ENCODE results near the gene CHMP2A. TPM values are rescaled to one million over a fixed set of nuclear protein-coding genes. Genes with fewer than 3 reads are reported as not detected.

The CHMP2A gene
- total and polyA plus RNA-seq, 2 experiments from 2014 or later: 92.2 to 145 TPM

DNA sequence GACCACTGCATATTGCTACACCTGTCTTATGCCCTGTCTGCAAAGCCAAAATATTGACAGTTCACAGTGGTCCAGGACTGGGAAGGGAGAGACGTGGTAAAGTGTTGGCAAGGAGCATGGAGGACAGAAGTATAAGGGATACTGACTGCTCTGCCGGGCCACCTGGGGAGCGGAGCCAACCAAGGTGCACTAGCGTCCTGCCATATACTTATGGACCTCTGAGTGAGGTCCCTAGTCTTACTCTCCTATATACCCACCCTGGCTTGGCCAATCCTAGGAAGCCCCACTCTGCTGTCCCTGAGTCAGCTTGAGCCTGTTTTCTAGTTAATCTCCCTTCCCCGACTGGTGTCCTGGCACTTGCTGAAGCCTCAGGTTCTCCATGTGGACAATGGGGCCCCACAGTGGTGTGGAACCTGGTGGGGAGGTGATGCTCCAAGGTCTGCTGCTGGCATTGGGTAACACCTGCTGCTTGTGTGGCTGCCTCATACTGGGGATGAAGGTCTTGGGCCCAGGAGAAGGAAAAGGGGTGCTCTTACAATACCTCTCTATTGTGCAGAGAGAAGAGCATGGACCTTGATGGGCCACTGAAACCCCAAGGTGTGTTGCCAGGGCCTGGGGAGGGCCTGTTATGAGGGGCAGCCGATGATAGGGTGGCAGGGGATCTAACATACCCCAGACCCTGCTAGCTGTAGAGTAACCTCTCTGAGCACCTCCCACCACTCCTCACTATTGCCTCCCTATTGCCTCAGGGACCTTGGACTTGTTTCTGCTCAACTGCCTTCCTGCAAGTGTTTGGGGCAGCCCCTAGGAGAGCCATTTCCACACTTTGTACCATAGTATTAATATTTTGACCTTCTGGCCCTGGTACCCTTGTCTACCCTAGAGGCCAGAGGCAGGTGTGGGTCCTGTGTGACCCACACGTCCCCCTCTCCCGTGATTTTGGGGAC is 17.8 kb downstream of the CHMP2A start (continued):
- TF ChIP-seq NANOG (IDR thresholded peaks at IDR 0.05; ENCODE audit: borderline replicate concordance) (no peak), ZNF331 (CRISPR knock-in tag; IDR thresholded peaks at IDR 0.05; ENCODE audit: low read depth) (no peak), JUNB (IDR thresholded peaks at IDR 0.05; ENCODE audit: unreplicated experiment) (no peak)
- TF ChIP-seq, protein P1, sequence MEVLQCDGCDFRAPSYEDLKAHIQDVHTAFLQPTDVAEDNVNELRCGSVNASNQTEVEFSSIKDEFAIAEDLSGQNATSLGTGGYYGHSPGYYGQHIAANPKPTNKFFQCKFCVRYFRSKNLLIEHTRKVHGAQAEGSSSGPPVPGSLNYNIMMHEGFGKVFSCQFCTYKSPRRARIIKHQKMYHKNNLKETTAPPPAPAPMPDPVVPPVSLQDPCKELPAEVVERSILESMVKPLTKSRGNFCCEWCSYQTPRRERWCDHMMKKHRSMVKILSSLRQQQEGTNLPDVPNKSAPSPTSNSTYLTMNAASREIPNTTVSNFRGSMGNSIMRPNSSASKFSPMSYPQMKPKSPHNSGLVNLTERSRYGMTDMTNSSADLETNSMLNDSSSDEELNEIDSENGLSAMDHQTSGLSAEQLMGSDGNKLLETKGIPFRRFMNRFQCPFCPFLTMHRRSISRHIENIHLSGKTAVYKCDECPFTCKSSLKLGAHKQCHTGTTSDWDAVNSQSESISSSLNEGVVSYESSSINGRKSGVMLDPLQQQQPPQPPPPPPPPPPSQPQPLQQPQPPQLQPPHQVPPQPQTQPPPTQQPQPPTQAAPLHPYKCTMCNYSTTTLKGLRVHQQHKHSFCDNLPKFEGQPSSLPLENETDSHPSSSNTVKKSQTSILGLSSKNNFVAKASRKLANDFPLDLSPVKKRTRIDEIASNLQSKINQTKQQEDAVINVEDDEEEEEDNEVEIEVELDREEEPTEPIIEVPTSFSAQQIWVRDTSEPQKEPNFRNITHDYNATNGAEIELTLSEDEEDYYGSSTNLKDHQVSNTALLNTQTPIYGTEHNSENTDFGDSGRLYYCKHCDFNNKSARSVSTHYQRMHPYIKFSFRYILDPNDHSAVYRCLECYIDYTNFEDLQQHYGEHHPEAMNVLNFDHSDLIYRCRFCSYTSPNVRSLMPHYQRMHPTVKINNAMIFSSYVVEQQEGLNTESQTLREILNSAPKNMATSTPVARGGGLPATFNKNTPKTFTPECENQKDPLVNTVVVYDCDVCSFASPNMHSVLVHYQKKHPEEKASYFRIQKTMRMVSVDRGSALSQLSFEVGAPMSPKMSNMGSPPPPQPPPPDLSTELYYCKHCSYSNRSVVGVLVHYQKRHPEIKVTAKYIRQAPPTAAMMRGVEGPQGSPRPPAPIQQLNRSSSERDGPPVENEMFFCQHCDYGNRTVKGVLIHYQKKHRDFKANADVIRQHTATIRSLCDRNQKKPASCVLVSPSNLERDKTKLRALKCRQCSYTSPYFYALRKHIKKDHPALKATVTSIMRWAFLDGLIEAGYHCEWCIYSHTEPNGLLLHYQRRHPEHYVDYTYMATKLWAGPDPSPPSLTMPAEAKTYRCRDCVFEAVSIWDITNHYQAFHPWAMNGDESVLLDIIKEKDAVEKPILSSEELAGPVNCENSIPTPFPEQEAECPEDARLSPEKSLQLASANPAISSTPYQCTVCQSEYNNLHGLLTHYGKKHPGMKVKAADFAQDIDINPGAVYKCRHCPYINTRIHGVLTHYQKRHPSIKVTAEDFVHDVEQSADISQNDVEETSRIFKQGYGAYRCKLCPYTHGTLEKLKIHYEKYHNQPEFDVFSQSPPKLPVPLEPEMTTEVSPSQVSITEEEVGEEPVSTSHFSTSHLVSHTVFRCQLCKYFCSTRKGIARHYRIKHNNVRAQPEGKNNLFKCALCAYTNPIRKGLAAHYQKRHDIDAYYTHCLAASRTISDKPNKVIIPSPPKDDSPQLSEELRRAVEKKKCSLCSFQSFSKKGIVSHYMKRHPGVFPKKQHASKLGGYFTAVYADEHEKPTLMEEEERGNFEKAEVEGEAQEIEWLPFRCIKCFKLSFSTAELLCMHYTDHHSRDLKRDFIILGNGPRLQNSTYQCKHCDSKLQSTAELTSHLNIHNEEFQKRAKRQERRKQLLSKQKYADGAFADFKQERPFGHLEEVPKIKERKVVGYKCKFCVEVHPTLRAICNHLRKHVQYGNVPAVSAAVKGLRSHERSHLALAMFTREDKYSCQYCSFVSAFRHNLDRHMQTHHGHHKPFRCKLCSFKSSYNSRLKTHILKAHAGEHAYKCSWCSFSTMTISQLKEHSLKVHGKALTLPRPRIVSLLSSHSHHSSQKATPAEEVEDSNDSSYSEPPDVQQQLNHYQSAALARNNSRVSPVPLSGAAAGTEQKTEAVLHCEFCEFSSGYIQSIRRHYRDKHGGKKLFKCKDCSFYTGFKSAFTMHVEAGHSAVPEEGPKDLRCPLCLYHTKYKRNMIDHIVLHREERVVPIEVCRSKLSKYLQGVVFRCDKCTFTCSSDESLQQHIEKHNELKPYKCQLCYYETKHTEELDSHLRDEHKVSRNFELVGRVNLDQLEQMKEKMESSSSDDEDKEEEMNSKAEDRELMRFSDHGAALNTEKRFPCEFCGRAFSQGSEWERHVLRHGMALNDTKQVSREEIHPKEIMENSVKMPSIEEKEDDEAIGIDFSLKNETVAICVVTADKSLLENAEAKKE (CRISPR knock-in tag; IDR thresholded peaks at IDR 0.05): no peak
- TF ChIP-seq, protein P2, sequence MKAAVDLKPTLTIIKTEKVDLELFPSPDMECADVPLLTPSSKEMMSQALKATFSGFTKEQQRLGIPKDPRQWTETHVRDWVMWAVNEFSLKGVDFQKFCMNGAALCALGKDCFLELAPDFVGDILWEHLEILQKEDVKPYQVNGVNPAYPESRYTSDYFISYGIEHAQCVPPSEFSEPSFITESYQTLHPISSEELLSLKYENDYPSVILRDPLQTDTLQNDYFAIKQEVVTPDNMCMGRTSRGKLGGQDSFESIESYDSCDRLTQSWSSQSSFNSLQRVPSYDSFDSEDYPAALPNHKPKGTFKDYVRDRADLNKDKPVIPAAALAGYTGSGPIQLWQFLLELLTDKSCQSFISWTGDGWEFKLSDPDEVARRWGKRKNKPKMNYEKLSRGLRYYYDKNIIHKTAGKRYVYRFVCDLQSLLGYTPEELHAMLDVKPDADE (IDR thresholded peaks at IDR 0.05): no peak

DNA sequence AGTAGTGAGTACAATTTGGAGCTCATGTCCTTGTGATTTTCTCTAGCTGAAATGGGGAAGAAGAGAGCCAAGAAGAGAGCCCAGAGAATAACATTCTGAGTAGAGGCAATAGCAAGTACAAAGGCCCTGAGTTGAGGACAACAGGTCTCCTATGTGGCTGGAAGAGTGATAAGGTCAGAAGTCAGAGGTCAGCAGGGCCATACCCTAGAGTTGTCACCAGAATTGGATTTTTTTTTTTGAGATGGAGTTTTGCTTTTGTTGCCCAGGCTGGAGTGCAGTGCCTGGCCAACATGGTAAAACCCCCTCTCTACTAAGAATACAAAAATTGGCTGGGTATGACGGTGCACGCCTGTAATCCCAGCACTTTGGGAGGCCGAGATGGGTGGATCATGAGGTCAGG is 19.0 kb downstream of the CHMP2A start:
- H2AFZ ChIP-seq: no peak overlapping the region
- H3K36me3 ChIP-seq (ENCODE audit: insufficient read depth): no peaks in the 10 kb centered on the region
- no peak overlapping the region for H3K4me2 ChIP-seq
- H3K27ac ChIP-seq (ENCODE audit: low read depth): no peak overlapping the region
- peaks cover 7% of the 10 kb centered on the region; the same call in 1 of the 2 replicates for H3K4me1 ChIP-seq (ENCODE audit: insufficient read depth)
- DNase-seq (ENCODE audit: low spot score) (no peak), ATAC-seq (no peak)
- no peaks in the 10 kb centered on the region for H3K9me3 Mint-ChIP-seq
- no peaks in the 10 kb centered on the region for H3K36me3 Mint-ChIP-seq (ENCODE audit: low read depth)
- H3K79me2 ChIP-seq (replicated peaks; ENCODE audit: insufficient read depth): no peaks in the 10 kb centered on the region
- peaks cover 10% of the 10 kb centered on the region for H3K27me3 Mint-ChIP-seq (ENCODE audit: insufficient read depth, low read depth, poor library complexity)
- H3F3A ChIP-seq (replicated peaks; ENCODE audit: low read depth): peaks cover 6% of the 10 kb centered on the region; the same call in 1 of the 2 replicates
- no peaks in the 10 kb centered on the region; the same call in 1 of the 2 replicates for H3K27me3 ChIP-seq (ENCODE audit: insufficient read depth)
- H3K4me3 ChIP-seq: no peak overlapping the region
- H3K4me1 Mint-ChIP-seq: peaks cover 16% of the 10 kb centered on the region
- H3K4me3 Mint-ChIP-seq: no peak overlapping the region
- H3K27ac Mint-ChIP-seq: no peak overlapping the region
- H4K20me1 ChIP-seq (replicated peaks; ENCODE audit: insufficient read depth): no peaks in the 10 kb centered on the region
- H3K9me2 ChIP-seq (ENCODE audit: insufficient read depth): no peaks in the 10 kb centered on the region
- TF ChIP-seq, protein P3, sequence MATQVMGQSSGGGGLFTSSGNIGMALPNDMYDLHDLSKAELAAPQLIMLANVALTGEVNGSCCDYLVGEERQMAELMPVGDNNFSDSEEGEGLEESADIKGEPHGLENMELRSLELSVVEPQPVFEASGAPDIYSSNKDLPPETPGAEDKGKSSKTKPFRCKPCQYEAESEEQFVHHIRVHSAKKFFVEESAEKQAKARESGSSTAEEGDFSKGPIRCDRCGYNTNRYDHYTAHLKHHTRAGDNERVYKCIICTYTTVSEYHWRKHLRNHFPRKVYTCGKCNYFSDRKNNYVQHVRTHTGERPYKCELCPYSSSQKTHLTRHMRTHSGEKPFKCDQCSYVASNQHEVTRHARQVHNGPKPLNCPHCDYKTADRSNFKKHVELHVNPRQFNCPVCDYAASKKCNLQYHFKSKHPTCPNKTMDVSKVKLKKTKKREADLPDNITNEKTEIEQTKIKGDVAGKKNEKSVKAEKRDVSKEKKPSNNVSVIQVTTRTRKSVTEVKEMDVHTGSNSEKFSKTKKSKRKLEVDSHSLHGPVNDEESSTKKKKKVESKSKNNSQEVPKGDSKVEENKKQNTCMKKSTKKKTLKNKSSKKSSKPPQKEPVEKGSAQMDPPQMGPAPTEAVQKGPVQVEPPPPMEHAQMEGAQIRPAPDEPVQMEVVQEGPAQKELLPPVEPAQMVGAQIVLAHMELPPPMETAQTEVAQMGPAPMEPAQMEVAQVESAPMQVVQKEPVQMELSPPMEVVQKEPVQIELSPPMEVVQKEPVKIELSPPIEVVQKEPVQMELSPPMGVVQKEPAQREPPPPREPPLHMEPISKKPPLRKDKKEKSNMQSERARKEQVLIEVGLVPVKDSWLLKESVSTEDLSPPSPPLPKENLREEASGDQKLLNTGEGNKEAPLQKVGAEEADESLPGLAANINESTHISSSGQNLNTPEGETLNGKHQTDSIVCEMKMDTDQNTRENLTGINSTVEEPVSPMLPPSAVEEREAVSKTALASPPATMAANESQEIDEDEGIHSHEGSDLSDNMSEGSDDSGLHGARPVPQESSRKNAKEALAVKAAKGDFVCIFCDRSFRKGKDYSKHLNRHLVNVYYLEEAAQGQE (IDR thresholded peaks at IDR 0.05; ENCODE audit: unreplicated experiment): no peak
- no peak for TF ChIP-seq EZH2 (IDR thresholded peaks at IDR 0.05; ENCODE audit: low read depth, unreplicated experiment)
- TF ChIP-seq EZH2phosphoT487 (IDR thresholded peaks at IDR 0.05; ENCODE audit: unreplicated experiment): no peak
- TF ChIP-seq, protein P4, sequence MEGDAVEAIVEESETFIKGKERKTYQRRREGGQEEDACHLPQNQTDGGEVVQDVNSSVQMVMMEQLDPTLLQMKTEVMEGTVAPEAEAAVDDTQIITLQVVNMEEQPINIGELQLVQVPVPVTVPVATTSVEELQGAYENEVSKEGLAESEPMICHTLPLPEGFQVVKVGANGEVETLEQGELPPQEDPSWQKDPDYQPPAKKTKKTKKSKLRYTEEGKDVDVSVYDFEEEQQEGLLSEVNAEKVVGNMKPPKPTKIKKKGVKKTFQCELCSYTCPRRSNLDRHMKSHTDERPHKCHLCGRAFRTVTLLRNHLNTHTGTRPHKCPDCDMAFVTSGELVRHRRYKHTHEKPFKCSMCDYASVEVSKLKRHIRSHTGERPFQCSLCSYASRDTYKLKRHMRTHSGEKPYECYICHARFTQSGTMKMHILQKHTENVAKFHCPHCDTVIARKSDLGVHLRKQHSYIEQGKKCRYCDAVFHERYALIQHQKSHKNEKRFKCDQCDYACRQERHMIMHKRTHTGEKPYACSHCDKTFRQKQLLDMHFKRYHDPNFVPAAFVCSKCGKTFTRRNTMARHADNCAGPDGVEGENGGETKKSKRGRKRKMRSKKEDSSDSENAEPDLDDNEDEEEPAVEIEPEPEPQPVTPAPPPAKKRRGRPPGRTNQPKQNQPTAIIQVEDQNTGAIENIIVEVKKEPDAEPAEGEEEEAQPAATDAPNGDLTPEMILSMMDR (conservative IDR thresholded peaks at IDR 0.05; ENCODE audit: low read depth in 2 of 2): no peak
- no peak for TF ChIP-seq STAT1 (IDR thresholded peaks at IDR 0.05; ENCODE audit: unreplicated experiment)
- TF ChIP-seq JUNB (IDR thresholded peaks at IDR 0.05; ENCODE audit: unreplicated experiment): no peak
- TF ChIP-seq CREB1 (CRISPR knock-in tag; IDR thresholded peaks at IDR 0.05; ENCODE audit: low read depth): no peak

All from GM23338 (cell line).